Subcutaneous adipose tissue (tissue), 4 donors: ENCODE measurements around the gene NAP1L4. TPM values are rescaled to one million over a fixed set of nuclear protein-coding genes. Genes with fewer than 3 reads are reported as not detected.

Experiments
- total RNA-seq, 4 donors: library from RNA; depleted of rRNA; stranded (reverse); fragments of >200 nt; gene quantifications; one replicate each; pipeline ENCODE4 v1.1.0, GENCODE V29; 2016
- TF ChIP-seq, protein P1 (sequence below): fragments of 450-650 bp; IDR thresholded peaks from one replicate; pipeline ENCODE4 v1.5.1; 2016; ENCODE audit warnings: low read depth, mild to moderate bottlenecking, control low read depth, antibody characterized with exemption, moderate library complexity

NAP1L4 gene
- total RNA-seq, 4 donors from 2014 or later: 92.3 to 108 (median 94.9) TPM

DNA sequence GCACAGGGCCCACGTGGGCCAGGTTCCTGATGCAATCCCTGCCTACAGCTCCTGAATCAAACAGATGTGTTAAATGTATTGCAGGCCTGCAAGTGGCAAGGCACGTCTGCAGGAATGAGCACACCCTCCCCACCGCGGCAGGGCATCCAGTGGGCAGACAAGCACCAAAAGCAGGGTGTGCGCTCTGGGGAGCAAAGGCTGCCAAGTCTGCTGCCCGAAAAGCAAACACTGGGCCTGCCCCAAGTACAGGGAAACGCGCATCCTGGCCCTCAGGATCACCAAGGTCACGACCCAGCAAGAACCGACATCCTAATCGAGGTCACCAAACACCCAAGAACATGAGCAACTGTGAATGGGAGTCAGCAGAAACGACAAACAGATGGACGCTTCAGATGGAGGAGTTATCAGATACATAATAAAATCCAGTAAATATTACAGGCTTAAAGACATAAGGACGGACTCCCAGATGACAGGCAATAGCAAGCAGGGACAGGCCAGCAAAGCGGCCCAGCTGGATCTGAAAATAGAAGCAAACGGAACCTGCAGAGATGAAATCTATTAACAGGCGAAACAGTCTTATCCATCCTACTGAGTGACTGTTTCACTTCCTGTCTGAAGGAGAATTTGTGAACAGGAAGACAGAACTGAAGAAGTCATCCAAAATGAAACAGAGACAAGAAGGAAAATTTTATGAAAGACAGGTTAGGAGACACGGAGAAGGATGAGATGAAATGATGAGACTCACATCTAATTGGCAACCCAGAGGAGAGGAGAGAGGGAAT is 38.4 kb upstream of the NAP1L4 start:
- TF ChIP-seq, protein P1, sequence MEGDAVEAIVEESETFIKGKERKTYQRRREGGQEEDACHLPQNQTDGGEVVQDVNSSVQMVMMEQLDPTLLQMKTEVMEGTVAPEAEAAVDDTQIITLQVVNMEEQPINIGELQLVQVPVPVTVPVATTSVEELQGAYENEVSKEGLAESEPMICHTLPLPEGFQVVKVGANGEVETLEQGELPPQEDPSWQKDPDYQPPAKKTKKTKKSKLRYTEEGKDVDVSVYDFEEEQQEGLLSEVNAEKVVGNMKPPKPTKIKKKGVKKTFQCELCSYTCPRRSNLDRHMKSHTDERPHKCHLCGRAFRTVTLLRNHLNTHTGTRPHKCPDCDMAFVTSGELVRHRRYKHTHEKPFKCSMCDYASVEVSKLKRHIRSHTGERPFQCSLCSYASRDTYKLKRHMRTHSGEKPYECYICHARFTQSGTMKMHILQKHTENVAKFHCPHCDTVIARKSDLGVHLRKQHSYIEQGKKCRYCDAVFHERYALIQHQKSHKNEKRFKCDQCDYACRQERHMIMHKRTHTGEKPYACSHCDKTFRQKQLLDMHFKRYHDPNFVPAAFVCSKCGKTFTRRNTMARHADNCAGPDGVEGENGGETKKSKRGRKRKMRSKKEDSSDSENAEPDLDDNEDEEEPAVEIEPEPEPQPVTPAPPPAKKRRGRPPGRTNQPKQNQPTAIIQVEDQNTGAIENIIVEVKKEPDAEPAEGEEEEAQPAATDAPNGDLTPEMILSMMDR: no peak

DNA sequence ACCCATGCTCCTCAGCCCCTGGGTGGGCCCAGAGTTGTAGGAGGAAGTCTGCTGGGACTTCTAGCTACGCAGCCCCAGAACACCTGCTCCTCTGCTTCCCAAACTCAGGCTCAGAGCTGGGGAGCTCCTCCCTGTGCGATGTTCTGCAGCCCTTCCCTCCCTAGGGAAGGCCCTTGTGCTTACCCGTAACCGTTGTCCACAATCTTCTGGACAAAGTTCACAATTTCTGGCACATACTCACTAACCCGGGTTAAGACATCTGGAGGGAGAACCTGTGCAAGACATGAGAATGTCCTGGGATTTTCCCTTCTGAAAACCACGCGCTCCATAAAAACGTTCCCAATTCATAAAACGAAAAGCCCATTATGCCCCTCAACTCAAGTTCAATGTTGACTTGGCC is 36.7 kb upstream of the NAP1L4 start:
- TF ChIP-seq, protein P1: no peak

DNA sequence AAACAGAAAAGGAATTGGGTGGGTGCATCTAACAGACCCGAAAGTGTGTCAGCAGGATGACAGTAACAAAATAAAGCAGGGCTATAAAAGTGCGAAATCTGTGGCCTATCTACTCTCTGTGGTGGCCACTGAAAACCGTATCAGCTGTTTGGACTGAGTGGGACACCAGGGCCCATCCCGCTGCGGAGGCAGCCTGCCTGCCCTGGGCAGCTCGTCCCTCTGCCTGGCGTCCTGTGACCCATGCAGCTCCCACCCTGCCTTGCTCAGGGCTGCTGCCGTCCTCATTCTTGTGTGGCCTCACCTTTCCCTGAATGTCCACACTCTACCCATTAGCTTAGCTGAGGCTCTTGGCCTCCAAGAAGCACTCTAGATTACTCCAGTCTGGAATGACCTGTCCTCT is 34.7 kb upstream of the NAP1L4 start:
- TF ChIP-seq, protein P1: no peak

DNA sequence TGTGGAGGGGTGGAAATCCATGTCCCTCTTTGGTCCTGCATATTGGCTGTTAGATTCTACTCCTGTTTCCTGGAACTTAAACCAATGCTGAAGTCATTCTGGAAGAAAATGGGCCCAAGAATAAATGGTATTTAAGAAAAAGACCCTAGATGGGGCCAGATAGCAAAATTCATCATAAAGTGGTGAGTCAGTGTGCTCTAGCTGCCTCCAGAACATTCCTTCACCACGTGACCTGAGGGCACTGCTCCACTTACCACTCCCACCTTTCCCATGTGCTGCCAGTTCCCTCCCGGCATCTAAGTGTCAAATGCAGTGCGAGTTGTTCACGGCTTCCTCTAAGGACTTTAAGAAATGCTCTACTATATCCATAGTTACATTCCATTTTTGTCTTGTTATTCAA is 30.9 kb upstream of the NAP1L4 start:
- TF ChIP-seq, protein P1: no peak

DNA sequence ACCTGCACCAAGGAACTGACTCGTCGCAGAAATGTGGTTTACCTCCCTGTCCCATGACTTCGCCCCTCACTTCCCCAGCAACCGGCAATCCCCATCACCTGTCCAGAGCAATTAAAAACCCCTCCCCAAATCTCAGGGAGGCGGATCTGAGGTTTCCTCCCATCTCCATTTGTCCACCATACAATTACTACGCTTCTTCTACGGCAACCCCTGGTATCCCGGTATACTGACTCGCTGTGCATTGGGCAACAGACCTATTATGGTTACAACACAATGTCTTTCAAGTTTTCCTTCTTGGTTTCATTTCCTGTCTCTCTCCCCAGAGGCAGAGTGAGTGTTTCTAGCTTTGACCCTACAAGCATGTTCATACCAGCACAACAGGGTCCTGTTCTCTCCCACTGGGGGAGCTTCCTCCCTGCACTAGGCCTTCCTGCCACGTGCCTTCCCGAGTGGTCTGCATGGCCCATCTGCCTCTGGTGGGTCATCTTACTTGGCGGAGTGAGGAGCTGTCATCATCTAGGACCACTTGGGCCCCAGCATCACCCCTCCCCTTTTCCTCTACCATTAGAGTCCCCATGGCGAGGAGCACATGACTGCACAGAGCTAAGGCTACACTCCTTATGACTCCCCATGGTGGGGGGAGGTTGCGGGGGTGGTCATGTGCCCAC is 30.3 kb upstream of the NAP1L4 start:
- TF ChIP-seq, protein P1: no peak

DNA sequence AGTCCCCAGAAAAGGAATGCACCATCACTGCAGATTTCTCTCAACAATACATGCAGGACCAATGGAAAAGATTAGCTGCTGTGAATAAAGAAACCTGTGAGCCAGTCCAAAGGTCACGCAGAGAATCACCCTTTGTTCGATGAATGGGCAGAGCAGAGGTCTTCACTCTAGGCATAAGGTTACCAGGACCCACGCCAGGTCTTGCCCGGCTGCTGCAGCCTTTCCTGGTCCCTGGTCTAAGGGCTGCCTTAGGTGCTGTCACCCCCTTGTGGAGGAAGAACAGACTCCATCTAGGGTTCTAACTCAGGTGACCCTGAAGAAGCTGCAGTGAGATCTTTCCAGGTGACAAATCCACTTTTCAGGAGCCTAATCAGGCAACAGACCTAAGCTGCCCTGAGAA is 29.0 kb upstream of the NAP1L4 start:
- TF ChIP-seq, protein P1: no peak

DNA sequence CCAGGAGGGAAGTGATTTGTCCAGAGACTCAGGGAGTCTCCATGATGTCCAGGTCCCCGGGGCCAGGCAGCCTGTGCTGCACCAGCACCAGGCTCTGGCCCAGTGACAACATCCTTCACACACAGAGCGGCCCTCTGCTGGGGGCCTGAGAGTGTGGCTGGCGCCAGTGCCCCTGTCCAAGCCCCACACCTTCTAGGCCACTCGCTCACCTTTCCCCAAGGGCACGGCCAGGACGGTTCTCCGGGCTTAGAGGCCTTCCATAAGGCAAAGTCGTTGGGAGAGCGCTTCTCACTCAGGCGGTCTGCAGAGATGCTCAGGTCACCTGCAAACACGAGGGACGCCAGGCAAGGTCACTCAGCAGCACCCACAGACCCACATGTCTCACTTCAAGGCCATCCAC is 27.9 kb upstream of the NAP1L4 start:
- TF ChIP-seq, protein P1: no peak
